WERI-Rb-1 (cell line): ENCODE results near the gene INAFM2.

Experiments used
- DNase-seq: peaks from one replicate; pipeline ENCODE4 v3.0.0-alpha.2; 2020
- H3K27ac ChIP-seq: fragments of 250-450 bp; sonication (Bioruptor Pico); 2 replicates; pipeline ENCODE4 v1.5.1; 2020; ENCODE audit warnings: mild to moderate bottlenecking, moderate library complexity
- H3K27me3 ChIP-seq: fragments of 250-450 bp; sonication (Bioruptor Pico); 2 replicates; pipeline ENCODE4 v1.5.1; 2021; ENCODE audit warnings: mild to moderate bottlenecking, low read depth, moderate library complexity; ENCODE audit not compliant: insufficient read depth, severe bottlenecking
- H3K36me3 ChIP-seq: fragments of 250-450 bp; sonication (Bioruptor Pico); 2 replicates; pipeline ENCODE4 v1.5.1; 2020; ENCODE audit warnings: mild to moderate bottlenecking, moderate library complexity
- H3K4me3 ChIP-seq: 2 replicates; pipeline ENCODE4 v1.5.1; 2011; ENCODE audit warnings: low read depth, mild to moderate bottlenecking, control low read depth, low read length
- H3K9me3 ChIP-seq: fragments of 250-450 bp; sonication (Bioruptor Pico); 2 replicates; pipeline ENCODE4 v1.5.1; 2021; ENCODE audit warnings: mild to moderate bottlenecking, moderate library complexity; ENCODE audit not compliant: severe bottlenecking
- TF ChIP-seq, protein P1 (sequence below): IDR thresholded peaks from 2 replicates; pipeline ENCODE4 v1.5.1; 2011; ENCODE audit warnings: low read depth, mild to moderate bottlenecking, control low read depth, inconsistent platforms, low read length

The INAFM2 gene

DNA sequence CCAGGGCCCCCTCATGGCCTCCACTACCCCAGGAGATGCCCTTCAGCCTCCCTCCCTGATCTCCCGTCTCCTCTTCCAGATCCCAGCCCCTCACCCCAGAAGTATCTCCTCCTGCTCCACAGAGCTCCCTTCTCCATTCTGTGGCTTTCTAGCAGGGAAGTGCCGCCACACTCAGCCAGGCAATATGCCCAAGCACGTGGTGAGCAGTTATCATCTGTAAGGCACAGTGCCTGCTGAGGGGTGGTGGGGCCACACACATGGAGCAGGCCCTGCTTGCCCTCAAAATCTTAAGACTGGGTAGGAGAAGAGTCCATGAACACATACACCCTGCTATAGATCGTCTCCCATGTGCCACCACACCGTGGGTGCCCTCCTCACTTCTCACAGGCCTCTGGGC is 25.0 kb downstream of the INAFM2 start:
- no peak for DNase-seq
- no peak overlapping the region for H3K27ac ChIP-seq
- no peaks in the 10 kb centered on the region for H3K36me3 ChIP-seq
- TF ChIP-seq, protein P1, sequence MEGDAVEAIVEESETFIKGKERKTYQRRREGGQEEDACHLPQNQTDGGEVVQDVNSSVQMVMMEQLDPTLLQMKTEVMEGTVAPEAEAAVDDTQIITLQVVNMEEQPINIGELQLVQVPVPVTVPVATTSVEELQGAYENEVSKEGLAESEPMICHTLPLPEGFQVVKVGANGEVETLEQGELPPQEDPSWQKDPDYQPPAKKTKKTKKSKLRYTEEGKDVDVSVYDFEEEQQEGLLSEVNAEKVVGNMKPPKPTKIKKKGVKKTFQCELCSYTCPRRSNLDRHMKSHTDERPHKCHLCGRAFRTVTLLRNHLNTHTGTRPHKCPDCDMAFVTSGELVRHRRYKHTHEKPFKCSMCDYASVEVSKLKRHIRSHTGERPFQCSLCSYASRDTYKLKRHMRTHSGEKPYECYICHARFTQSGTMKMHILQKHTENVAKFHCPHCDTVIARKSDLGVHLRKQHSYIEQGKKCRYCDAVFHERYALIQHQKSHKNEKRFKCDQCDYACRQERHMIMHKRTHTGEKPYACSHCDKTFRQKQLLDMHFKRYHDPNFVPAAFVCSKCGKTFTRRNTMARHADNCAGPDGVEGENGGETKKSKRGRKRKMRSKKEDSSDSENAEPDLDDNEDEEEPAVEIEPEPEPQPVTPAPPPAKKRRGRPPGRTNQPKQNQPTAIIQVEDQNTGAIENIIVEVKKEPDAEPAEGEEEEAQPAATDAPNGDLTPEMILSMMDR, result no peak
- H3K27me3 ChIP-seq, result no peaks in the 10 kb centered on the region
- no peak overlapping the region for H3K4me3 ChIP-seq
- H3K9me3 ChIP-seq, result no peaks in the 10 kb centered on the region

DNA sequence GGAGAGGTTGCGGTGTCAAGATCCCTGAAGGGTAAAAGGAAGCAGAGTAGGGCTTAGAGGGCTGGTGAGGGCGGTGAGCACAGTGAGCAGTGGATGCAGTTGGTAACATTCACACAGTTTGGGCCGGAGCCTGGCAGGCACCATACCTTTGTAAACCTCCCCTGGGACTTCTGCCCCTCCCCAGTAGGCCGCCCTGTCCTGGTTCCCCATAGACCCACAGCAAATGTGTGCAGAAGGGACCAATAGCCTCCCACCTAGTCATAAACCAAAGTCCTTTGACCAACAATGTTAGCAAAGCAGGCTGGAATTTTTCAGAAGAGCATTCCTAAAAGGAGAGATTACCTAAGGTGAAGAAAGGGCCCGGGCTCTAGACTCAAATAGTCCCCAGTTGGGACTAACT is 25.7 kb downstream of the INAFM2 start:
- Histone ChIP-seq H3K27ac (no peak overlapping the region), H3K9me3 (no peaks in the 10 kb centered on the region), H3K36me3 (no peaks in the 10 kb centered on the region), H3K4me3 (no peak overlapping the region), H3K27me3 (no peaks in the 10 kb centered on the region)
- DNase-seq, result no peak
- TF ChIP-seq, protein P1, result no peak

DNA sequence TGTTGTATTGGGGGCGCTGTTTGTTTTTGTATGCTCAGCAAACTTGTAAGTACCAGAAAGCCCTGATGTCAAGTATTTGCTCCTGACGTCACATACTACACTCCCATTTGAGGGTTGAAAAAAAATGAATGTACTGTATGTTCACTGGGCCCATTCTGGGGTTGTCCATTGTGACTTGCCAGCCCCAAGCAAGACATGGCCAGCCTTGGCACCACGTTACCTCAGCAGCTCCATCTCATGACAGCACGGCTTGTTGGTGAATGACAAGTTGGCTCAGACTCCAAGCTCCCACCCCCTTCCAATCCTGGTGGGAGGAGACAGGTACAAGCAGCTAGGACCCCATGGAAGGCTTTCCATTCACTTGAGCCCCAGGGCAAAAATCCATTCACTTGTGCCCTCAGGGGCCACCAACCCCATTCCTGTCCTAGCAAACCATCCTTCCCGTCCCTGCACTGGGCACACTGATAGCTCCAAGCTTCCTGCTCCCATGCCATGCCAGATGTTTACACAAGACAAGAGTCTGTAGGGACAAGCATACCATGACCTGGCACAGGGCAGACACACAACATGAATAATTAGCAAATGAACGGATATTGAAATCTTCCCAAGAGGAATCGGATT is 28.9 kb downstream of the INAFM2 start:
- Histone ChIP-seq H3K36me3 (no peaks in the 10 kb centered on the region), H3K27me3 (no peaks in the 10 kb centered on the region), H3K27ac (no peak overlapping the region), H3K4me3 (no peak overlapping the region), H3K9me3 (no peaks in the 10 kb centered on the region)
- no peak for DNase-seq
- TF ChIP-seq, protein P1, result no peak

DNA sequence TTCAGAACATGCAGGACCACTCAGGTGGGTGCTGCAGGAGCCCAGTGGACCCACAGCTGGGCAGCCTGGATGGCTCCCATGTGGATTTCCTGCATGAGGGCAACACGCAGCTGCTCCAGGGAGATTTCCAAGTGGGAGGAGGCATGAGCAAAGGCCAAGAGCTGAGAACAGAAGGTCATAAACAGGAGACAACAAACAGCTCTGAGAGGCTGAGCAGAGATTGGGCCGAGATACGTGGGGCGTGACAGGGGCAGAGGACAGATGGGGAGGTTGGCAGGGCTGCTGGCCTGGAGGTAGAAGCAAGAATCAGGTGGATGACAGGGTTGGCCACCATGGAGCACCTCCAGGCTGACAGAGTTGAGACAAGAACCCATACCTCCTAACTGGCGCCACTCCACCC is 30.2 kb downstream of the INAFM2 start:
- H3K27ac ChIP-seq, result peak overlapping the region; percentile 86
- TF ChIP-seq, protein P1, result no peak
- DNase-seq, result no peak
- H3K36me3 ChIP-seq, result no peaks in the 10 kb centered on the region
- H3K4me3 ChIP-seq, result no peak overlapping the region
- no peaks in the 10 kb centered on the region for H3K9me3 ChIP-seq
- H3K27me3 ChIP-seq, result no peaks in the 10 kb centered on the region

DNA sequence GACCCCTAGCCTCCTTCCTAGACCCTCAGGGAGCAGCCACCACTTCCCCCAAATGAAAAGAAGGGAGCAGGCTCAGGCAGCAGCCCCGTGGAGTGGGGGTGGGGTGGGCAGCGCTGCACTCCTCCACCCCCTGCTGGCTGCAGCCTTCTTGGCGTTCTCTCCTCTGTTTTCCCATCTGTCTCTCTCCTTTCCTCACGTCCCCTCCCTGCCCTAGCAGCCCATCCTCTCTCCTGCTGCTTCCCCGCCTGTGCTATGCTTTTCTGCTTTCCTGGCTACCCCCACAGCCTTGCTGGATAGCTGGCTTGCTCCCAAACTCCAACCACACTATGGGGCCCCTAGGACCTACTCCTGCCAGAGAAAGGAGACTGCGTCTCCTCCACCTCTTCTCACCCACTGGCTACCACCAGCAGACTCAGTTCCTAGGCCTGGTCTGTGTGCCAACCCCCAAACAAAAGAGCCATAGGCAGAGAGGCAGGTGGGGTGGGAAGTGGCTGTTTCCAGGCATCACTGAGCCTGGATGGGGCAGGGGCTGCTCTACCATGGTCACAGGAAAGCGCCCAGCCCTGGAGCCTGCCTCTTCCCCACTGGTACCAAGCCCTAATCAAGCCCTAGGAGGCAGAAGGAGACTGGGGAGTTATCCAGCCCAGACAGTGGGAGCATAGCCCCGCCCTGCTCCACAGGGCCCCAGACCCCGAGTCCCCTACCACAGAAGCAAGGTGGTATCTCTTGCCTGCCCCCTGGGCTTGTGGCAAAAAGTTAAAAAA is 31.1 kb downstream of the INAFM2 start:
- H3K36me3 ChIP-seq, result no peaks in the 10 kb centered on the region
- no peaks in the 10 kb centered on the region for H3K27me3 ChIP-seq
- H3K4me3 ChIP-seq, result no peak overlapping the region
- TF ChIP-seq, protein P1, result peak; percentile 94
- no peaks in the 10 kb centered on the region for H3K9me3 ChIP-seq
- peak; percentile 85 for DNase-seq
- H3K27ac ChIP-seq, result peak overlapping the region; percentile 86
